IPS-15b (cell line): ENCODE results near the gene CENPVL3.

Source experiments
- H3K27me3 ChIP-seq: one replicate; pipeline ENCODE4 v1.6.1; 2013; ENCODE audit warnings: low read length; ENCODE audit not compliant: control insufficient read depth, insufficient read depth
- H3K36me3 ChIP-seq: one replicate; pipeline ENCODE4 v1.6.1; 2013; ENCODE audit warnings: low read length; ENCODE audit not compliant: control insufficient read depth, insufficient read depth
- H3K4me1 ChIP-seq: one replicate; pipeline ENCODE4 v1.6.1; 2013; ENCODE audit warnings: mild to moderate bottlenecking, low read length; ENCODE audit not compliant: control insufficient read depth, insufficient read depth
- H3K4me3 ChIP-seq: one replicate; pipeline ENCODE4 v1.5.1; 2013; ENCODE audit warnings: low read depth, low read length
- H3K9ac ChIP-seq: one replicate; pipeline ENCODE4 v1.6.1; 2013; ENCODE audit warnings: low read depth, mild to moderate bottlenecking, low read length
- H3K9me3 ChIP-seq: one replicate; pipeline ENCODE4 v1.6.1; 2013; ENCODE audit warnings: mild to moderate bottlenecking, low read length; ENCODE audit not compliant: control insufficient read depth, insufficient read depth

The CENPVL3 gene

DNA sequence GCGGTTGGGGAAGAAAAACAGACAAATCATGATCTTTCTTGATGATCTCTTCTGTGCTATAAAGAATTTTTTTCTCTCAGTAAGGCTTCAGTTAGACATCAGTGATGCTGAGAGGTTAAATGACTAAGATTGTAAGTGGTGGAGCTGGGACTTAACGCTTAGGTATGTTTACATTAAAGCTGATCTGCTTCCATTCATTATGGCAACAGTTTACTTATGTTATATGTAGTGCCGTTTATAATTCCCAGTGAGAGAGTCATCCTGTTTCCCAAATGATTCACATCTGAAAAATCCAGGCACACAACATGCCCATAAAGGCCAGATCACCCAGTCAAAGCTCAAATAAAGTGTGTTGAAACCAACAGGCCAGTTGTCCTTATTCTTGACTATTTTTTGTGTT, 50.1 kb downstream of the CENPVL3 start:
- no peaks in the 10 kb centered on the region for H3K36me3 ChIP-seq
- no peaks in the 10 kb centered on the region for H3K4me1 ChIP-seq
- H3K9me3 ChIP-seq: peaks cover under 1% of the 10 kb centered on the region
- H3K4me3 ChIP-seq: no peak overlapping the region
- no peaks in the 10 kb centered on the region for H3K27me3 ChIP-seq
- no peak overlapping the region for H3K9ac ChIP-seq
